ENCODE measurements around the gene CYP27B1.

Gene CYP27B1

DNA sequence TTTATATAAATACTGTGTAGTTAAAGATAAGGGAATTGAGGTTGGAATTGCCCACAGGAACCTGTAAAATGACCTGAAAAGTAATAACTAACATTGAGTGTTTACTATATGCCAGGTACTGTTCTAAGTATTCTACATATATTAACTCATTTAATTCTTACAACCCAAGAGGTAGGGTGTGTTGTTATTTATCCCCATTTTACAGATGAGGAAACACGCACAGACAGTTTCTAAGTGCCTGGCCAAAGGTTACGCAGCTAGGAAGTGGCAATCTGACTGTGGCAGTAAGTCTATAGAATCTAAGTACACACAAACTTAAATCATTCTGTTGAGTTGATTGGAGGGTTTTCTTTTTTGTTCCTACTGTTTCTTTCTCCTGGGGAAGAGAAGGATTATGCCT, 23.1 kb downstream of the CYP27B1 start:
- no peak for TF ChIP-seq CTCF (IDR thresholded peaks at IDR 0.05; ENCODE audit: low read depth, low read length)
- H3K4me3 ChIP-seq (ENCODE audit: low read depth, low read length), result no peak overlapping the region

- TF ChIP-seq CTCF (IDR thresholded peaks at IDR 0.05; ENCODE audit: low read depth, low read length), result no peak
- H3K4me3 ChIP-seq (ENCODE audit: low read depth, low read length), result no peak overlapping the region
Observed at GRCh38 chr12:57741844-57742738, 24.8 kb downstream of the CYP27B1 start.

DNA sequence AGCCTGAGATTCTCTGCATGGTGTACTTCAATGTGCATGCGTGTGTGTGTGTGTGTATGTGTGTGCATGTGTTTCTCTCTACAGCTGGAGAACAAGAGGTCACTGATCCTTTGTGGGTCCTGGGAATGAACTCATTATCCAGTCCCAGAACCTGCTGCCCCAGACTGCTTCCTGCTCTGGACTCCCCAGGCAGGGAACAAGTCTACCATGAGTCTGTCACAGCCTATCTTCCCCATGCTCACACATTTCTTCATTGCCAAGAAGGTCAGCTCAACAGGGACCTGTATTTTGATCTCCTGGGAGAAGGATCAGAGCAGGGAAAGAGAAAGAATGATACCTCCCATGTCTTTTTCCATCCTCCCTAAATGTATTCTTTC, 25.5 kb downstream of the CYP27B1 start:
- TF ChIP-seq CTCF (IDR thresholded peaks at IDR 0.05; ENCODE audit: low read depth, low read length), result no peak
- H3K4me3 ChIP-seq (ENCODE audit: low read depth, low read length), result no peak overlapping the region

DNA sequence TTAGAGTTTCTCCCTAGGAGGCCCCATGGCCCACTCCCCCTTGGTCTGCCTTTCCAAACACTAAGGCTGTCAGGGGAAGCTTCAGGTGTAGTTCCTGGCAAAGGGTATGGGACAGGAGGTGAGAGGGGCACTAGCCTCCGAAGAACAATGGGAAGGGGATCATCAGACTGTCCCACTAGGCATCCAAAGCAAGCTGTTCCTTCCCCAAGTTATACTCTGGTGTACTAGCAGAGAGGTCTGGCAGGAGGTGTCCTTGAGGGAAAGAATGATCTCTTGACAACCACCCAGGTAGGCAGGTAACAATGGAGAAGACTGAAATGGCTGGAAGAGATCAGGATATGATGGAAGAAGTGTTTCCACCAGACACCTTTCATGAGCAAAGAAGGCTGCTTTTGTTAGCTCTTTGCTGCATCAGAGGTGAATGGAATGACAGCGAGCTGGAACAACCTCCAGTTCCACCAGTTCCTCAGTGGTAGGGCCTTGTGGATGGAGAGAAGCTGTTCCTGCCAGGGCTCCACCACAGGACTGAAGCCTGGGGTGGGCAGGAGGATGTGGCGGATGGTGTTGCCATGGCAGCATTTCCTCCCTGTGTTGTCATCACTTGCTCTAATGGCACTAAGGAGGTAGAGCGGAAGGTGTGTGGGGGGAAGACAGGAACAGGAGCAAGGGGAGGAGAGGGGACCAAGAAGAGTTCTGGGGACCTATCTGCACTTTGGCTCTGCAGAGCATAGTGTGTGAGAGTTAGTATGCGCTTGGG, 26.0 kb downstream of the CYP27B1 start:
- no peak overlapping the region for H3K4me3 ChIP-seq (ENCODE audit: low read depth, low read length)
- TF ChIP-seq CTCF (IDR thresholded peaks at IDR 0.05; ENCODE audit: low read depth, low read length), result no peak

DNA sequence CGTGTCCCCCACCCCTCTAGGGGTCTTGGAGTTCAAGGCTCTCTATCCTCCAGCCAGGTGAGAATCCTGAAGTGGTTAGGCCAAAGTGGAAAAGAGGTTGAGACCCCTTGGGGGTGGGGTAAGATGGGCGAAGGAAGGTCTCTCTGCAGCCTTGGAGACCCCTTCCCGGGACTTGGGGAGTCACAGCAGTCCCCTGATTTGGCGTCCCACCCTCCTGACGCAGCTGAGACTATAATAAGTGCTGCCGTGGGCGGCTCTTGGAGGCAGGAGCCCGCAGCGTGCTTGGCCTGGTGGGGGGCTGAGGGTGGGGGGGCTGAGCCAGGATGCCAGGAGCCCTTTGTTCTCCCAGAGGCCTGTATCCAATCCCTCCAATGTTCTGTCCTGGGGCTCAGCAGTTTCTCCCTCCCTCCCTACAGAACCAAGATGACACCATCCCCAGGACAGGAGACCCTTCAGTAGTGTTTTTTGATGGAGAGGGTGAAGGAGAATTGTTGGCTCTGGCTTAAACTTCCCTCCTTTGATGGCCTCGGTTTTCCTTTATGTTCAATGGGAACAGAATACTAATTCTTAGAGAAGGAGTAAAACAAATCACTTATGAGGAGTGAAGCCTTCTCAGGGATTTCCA, 26.9 kb downstream of the CYP27B1 start:
- H3K4me3 ChIP-seq (ENCODE audit: low read depth, low read length), result no peak overlapping the region
- no peak for TF ChIP-seq CTCF (IDR thresholded peaks at IDR 0.05; ENCODE audit: low read depth, low read length)

GRCh38 chr12:57739387-57739786, 27.5 kb downstream of the CYP27B1 start:
- no peak for TF ChIP-seq CTCF (IDR thresholded peaks at IDR 0.05; ENCODE audit: low read depth, low read length)
- no peak overlapping the region for H3K4me3 ChIP-seq (ENCODE audit: low read depth, low read length)
